GM12801 (cell line): ENCODE results near the gene HTR2A.

Experiments
- CTCF ChIP-seq: IDR thresholded peaks from one replicate; pipeline ENCODE4 v1.5.1; 2011; ENCODE audit warnings: control low read depth; ENCODE audit not compliant: insufficient read length; ENCODE audit errors: extremely low read depth

HTR2A gene

GRCh38 chr13:46855664-46856063, 41.2 kb downstream of the HTR2A start:
- no peak for TF ChIP-seq CTCF

- no peak for TF ChIP-seq CTCF
Observed at GRCh38 chr13:46855166-46855565, 41.7 kb downstream of the HTR2A start.

GRCh38 chr13:46852168-46852567, 44.7 kb downstream of the HTR2A start:
- TF ChIP-seq CTCF = no peak

GRCh38 chr13:46850214-46850613, 46.6 kb downstream of the HTR2A start:
- no peak for TF ChIP-seq CTCF

- no peak for TF ChIP-seq CTCF
Observed at GRCh38 chr13:46846726-46847125, 50.1 kb downstream of the HTR2A start.

GRCh38 chr13:46845146-46845545, 51.7 kb downstream of the HTR2A start:
- TF ChIP-seq CTCF = no peak

- TF ChIP-seq CTCF = no peak
Observed at GRCh38 chr13:46844431-46844830, 52.4 kb downstream of the HTR2A start.

GRCh38 chr13:46839399-46839798, 57.5 kb downstream of the HTR2A start:
- no peak for TF ChIP-seq CTCF
